GM12878 (cell line): ENCODE results near the gene OR2Z1. TPM values are rescaled to one million over a fixed set of nuclear protein-coding genes. Genes with fewer than 3 reads are reported as not detected.

Source experiments
- ATAC-seq: fragments of 200-7000 bp; cut with Tn5 transposase; 3 replicates; pipeline ENCODE4 v1.9.1; 2020; ENCODE audit warnings: mild to moderate bottlenecking, moderate library complexity
- BruUV-seq: library from RNA; stranded (reverse); fragments of 400-500 nt; replicated peaks from 2 replicates; lab custom pipeline; 2021; lab: Mats Ljungman, UMichigan
- CTCF ChIA-PET: fragments of 300-600 bp; sonication (Branson Sonifier 250); formaldehyde crosslinking; extraction: SDS; loops from one replicate; lab custom pipeline; 2021; ENCODE audit warnings: inconsistent platforms; lab: Yijun Ruan, JAX
- POLR2A ChIA-PET: fragments of 350-600 bp; formaldehyde crosslinking; extraction: SDS; loops from one replicate; lab custom pipeline; 2021; ENCODE audit warnings: inconsistent platforms; lab: Charles Lee
- RAD21 ChIA-PET: fragments of 300-600 bp; sonication (Branson Sonifier 250); formaldehyde crosslinking; loops from one replicate; lab custom pipeline; 2023; ENCODE audit warnings: antibody characterized with exemption; ENCODE audit not compliant: unreplicated experiment; lab: Charles Lee
- SMC1A ChIA-PET: fragments of 300-600 bp; sonication (Branson Sonifier 250); formaldehyde crosslinking; loops from one replicate; lab custom pipeline; 2023; ENCODE audit not compliant: unreplicated experiment, uncharacterized antibody; lab: Charles Lee
- DNase-seq: peaks from one replicate; pipeline ENCODE4 v3.0.0-alpha.2; 2011; ENCODE audit warnings: low read depth, low spot score
- FAIRE-seq: peaks from 3 replicates; lab custom pipeline; 2011; peaks lifted over from hg19 to GRCh38; lab: Jason Lieb, UNC
- H2AFZ ChIP-seq: 2 replicates; pipeline ENCODE4 v1.6.0; 2011; ENCODE audit warnings: low read depth, low read length, control low read depth; ENCODE audit not compliant: control insufficient read depth
- H3K27ac ChIP-seq: 2 replicates; pipeline ENCODE4 v1.5.1; 2011; ENCODE audit warnings: control low read depth; ENCODE audit not compliant: control insufficient read depth, insufficient read depth
- H3K27me3 ChIP-seq, 2 experiments: replicated peaks in 1 of 2; 2 replicates each; pipeline versions ENCODE4 v1.6.0 to v1.6.1; 2011; ENCODE audit warnings: low read length in 1 of 2; ENCODE audit not compliant: control insufficient read depth in 2 of 2, insufficient read depth in 2 of 2
- H3K36me3 ChIP-seq, 2 experiments: 2 replicates each; pipeline ENCODE4 v1.5.1; 2011; ENCODE audit warnings: low read length in 1 of 2; ENCODE audit not compliant: control insufficient read depth in 2 of 2, insufficient read depth in 2 of 2
- H3K4me1 ChIP-seq: 2 replicates; pipeline ENCODE4 v1.6.1; 2011; ENCODE audit warnings: mild to moderate bottlenecking, low read length, moderate library complexity, mixed read lengths; ENCODE audit not compliant: control insufficient read depth, insufficient read depth
- H3K4me2 ChIP-seq: 2 replicates; pipeline ENCODE4 v1.6.0; 2011; ENCODE audit warnings: control low read depth; ENCODE audit not compliant: control insufficient read depth, insufficient read depth
- H3K4me3 ChIP-seq: fragments of 200-600 bp; sonication (generic); 2 replicates; pipeline ENCODE4 v1.5.1; 2016
- H3K79me2 ChIP-seq: 2 replicates; pipeline ENCODE4 v1.6.0; 2011; ENCODE audit warnings: low read length; ENCODE audit not compliant: control insufficient read depth, insufficient read depth
- H3K9ac ChIP-seq: 2 replicates; pipeline ENCODE4 v1.8.0; 2011; ENCODE audit warnings: low read length, control low read depth, mixed read lengths; ENCODE audit not compliant: control insufficient read depth, insufficient read depth
- H3K9me3 ChIP-seq: replicated peaks from 3 replicates; pipeline ENCODE4 v1.5.1; 2011; ENCODE audit warnings: mild to moderate bottlenecking, low read length; ENCODE audit not compliant: control insufficient read depth, insufficient read depth
- H4K20me1 ChIP-seq: 2 replicates; pipeline ENCODE4 v1.6.0; 2011; ENCODE audit not compliant: control insufficient read depth, insufficient read depth
- ASH2L ChIP-seq: fragments of 300-600, 200-600 bp; sonication (generic); IDR thresholded peaks from 2 replicates; pipeline ENCODE4 v1.6.1; 2017; ENCODE audit warnings: low read depth, mild to moderate bottlenecking, borderline replicate concordance
- HCFC1 ChIP-seq: fragments of 150-350 bp; IDR thresholded peaks from 2 replicates; pipeline ENCODE4 v1.6.1; 2014; ENCODE audit warnings: low read length
- IRF4 ChIP-seq: IDR thresholded peaks from 2 replicates; pipeline ENCODE4 v1.6.1; 2011; ENCODE audit warnings: low read depth, low read length
- MEF2B ChIP-seq: fragments of 450-650 bp; IDR thresholded peaks from 2 replicates; pipeline ENCODE4 v1.6.1; 2018; ENCODE audit warnings: mild to moderate bottlenecking, moderate library complexity; ENCODE audit not compliant: partially characterized antibody, poor library complexity, severe bottlenecking
- MYC ChIP-seq: IDR thresholded peaks from 2 replicates; pipeline ENCODE4 v1.6.1; 2011; ENCODE audit warnings: mild to moderate bottlenecking, low read length, moderate library complexity, inconsistent platforms; ENCODE audit not compliant: insufficient read depth, insufficient replicate concordance, insufficient read length, severe bottlenecking
- NR2C1 ChIP-seq: fragments of 450-650 bp; IDR thresholded peaks from 2 replicates; pipeline ENCODE4 v1.6.1; 2017; ENCODE audit warnings: antibody characterized with exemption, mild to moderate bottlenecking, moderate library complexity
- PAX5 ChIP-seq: IDR thresholded peaks from 2 replicates; pipeline ENCODE4 v1.6.1; 2011; ENCODE audit warnings: low read depth, low read length, borderline replicate concordance
- POLR2AphosphoS5 ChIP-seq: IDR thresholded peaks from 2 replicates; pipeline ENCODE4 v1.6.1; 2011; ENCODE audit warnings: mild to moderate bottlenecking, low read length, inconsistent platforms
- SREBF2 ChIP-seq: IDR thresholded peaks from 2 replicates; pipeline ENCODE4 v1.6.1; 2012; ENCODE audit warnings: mild to moderate bottlenecking, low read length
- WGBS: methylation state at CpG from one replicate; pipeline ENCODE4 v1.1.6; 2016; ENCODE audit warnings: low lambda C conversion rate; ENCODE audit not compliant: insufficient replicate concordance, insufficient coverage; ENCODE audit errors: missing lambda C conversion rate; 5-methylcytosine and 5-hydroxymethylcytosine counted together
- in situ Hi-C: fragments of 300-500 bp; cut with MboI; formaldehyde crosslinking; loops from 9 replicates; pipeline ENCODE4 v1.14.3; 2018; ENCODE audit warnings: mixed read lengths
- intact Hi-C: fragments of 100-400 bp; cut with micrococcal nuclease; formaldehyde crosslinking; loops from one replicate; pipeline ENCODE4 v1.14.2; 2022; ENCODE audit not compliant: unreplicated experiment
- polyA plus RNA-seq, 11 experiments: library from polyadenylated mRNA; depleted of rRNA in 4 of 11; unstranded in 6 of 11; stranded (reverse) in 5 of 11; fragments of >200 nt; fragmentation: Nextera tagmentation in 4 of 11; fragmentation: Illumina TruSeq in 1 of 11; extraction: Ambion mirVana in 4 of 11; extraction: Trizol in 1 of 11; gene quantifications; 1 replicate in 1 of 11; 2 replicates in 10 of 11; pipeline versions ENCODE4 v1.2.1 to v1.2.3, GENCODE V29; 2011 to 2016; ENCODE audit warnings: inconsistent platforms in 2 of 11, missing spikeins in 2 of 11, low read depth in 1 of 11
- total RNA-seq, 4 experiments: library from RNA; depleted of rRNA in 3 of 4; stranded (reverse); fragments of >200 nt in 3 of 4; fragmentation: Illumina TruSeq in 1 of 4; extraction: Trizol in 1 of 4; gene quantifications; 2 replicates each; pipeline versions ENCODE4 v1.2.1 to v1.2.3, GENCODE V29; 2013 to 2021
- TF ChIP-seq, protein P1 (sequence below): IDR thresholded peaks from 2 replicates; pipeline ENCODE4 v1.6.1; 2012; ENCODE audit warnings: improper control_type of control experiment, low read depth, low read length; ENCODE audit not compliant: insufficient replicate concordance
- TF ChIP-seq, protein P2 (sequence below): IDR thresholded peaks from 2 replicates; pipeline ENCODE4 v1.6.1; 2012; ENCODE audit warnings: low read depth, low read length, improper control_type of control experiment

OR2Z1 gene
- total and polyA plus RNA-seq, 10 of the 15 experiments (the other 5 are each of a cell fraction or from before 2014, with no cell fraction given), result not detected

DNA sequence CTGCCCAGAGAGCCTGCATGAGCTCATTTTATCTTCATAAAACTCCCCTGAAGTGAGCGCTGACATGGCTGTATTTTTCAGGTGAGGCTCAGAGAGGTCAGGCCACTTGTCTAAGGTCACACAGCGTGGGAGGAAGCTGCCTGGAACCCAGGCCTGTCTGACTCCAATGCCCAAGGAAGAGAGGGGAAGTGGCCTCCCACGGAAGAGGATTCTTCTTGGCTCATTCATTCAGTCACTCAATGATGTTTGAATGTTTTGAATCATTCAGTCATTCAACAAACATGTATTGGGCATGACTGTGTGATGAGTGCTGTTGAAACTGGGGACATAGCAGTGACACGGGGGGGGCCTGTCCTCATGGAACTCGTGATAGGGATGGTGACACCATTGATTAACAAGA lies 34.9 kb upstream of the OR2Z1 start (continued):
- TF ChIP-seq, protein P1, sequence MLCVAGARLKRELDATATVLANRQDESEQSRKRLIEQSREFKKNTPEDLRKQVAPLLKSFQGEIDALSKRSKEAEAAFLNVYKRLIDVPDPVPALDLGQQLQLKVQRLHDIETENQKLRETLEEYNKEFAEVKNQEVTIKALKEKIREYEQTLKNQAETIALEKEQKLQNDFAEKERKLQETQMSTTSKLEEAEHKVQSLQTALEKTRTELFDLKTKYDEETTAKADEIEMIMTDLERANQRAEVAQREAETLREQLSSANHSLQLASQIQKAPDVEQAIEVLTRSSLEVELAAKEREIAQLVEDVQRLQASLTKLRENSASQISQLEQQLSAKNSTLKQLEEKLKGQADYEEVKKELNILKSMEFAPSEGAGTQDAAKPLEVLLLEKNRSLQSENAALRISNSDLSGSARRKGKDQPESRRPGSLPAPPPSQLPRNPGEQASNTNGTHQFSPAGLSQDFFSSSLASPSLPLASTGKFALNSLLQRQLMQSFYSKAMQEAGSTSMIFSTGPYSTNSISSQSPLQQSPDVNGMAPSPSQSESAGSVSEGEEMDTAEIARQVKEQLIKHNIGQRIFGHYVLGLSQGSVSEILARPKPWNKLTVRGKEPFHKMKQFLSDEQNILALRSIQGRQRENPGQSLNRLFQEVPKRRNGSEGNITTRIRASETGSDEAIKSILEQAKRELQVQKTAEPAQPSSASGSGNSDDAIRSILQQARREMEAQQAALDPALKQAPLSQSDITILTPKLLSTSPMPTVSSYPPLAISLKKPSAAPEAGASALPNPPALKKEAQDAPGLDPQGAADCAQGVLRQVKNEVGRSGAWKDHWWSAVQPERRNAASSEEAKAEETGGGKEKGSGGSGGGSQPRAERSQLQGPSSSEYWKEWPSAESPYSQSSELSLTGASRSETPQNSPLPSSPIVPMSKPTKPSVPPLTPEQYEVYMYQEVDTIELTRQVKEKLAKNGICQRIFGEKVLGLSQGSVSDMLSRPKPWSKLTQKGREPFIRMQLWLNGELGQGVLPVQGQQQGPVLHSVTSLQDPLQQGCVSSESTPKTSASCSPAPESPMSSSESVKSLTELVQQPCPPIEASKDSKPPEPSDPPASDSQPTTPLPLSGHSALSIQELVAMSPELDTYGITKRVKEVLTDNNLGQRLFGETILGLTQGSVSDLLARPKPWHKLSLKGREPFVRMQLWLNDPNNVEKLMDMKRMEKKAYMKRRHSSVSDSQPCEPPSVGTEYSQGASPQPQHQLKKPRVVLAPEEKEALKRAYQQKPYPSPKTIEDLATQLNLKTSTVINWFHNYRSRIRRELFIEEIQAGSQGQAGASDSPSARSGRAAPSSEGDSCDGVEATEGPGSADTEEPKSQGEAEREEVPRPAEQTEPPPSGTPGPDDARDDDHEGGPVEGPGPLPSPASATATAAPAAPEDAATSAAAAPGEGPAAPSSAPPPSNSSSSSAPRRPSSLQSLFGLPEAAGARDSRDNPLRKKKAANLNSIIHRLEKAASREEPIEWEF, result no peak
- TF ChIP-seq ASH2L (no peak), PAX5 (no peak), IRF4 (no peak)

DNA sequence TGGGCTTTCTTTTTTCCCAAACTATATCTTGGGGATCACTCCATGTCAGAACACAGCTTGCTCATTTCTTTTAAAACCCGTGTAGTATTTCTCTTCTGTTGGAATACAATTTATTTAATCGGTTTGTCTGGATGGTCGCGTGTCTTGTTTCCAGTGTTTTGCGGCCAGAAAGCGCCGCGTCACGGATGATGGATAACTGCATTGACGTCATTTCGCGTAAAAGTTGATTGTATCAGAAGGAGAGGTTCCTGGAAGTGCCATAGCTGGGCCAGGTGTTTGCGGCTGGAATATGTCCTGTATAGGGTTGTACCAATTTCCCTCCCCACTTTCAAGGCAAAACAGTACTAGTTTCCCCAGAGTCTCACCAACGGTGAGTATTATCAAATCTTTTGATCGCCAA lies 32.5 kb upstream of the OR2Z1 start:
- ChIA-PET RAD21 (no interaction called here), SMC1A (no interaction called here), POLR2A (no interaction called here), CTCF (interaction anchor here (1.2 kb wide), 1 partner anchor 115 kb away, joined by 4 read pairs; no protein-coding TSS in a partner anchor)
- no peak overlapping the region for H3K4me2 ChIP-seq
- FAIRE-seq (no peak), DNase-seq (no peak)
- H3K36me3 ChIP-seq, result no peaks in the 10 kb centered on the region
- WGBS, result 79% methylated on average over 15 of the region's 15 CpGs
- no TSS peak for BruUV-seq
- no peaks in the 10 kb centered on the region; the same call in 2 of the 3 replicates for H3K9me3 ChIP-seq
- H3K27me3 ChIP-seq, result no peaks in the 10 kb centered on the region
- H3K79me2 ChIP-seq, result no peaks in the 10 kb centered on the region
- in situ Hi-C loops, result no loop called here
- intact Hi-C loops, result no loop called here
- H3K27ac ChIP-seq, result no peak overlapping the region
- H3K4me3 ChIP-seq, result no peak overlapping the region
- TF ChIP-seq SREBF2 (no peak), MYC (no peak), POLR2AphosphoS5 (no peak), NR2C1 (no peak), PAX5 (no peak), MEF2B (no peak), HCFC1 (no peak)
- TF ChIP-seq, protein P2, sequence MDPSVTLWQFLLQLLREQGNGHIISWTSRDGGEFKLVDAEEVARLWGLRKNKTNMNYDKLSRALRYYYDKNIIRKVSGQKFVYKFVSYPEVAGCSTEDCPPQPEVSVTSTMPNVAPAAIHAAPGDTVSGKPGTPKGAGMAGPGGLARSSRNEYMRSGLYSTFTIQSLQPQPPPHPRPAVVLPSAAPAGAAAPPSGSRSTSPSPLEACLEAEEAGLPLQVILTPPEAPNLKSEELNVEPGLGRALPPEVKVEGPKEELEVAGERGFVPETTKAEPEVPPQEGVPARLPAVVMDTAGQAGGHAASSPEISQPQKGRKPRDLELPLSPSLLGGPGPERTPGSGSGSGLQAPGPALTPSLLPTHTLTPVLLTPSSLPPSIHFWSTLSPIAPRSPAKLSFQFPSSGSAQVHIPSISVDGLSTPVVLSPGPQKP, result no peak
- TF ChIP-seq, all 136 proteins: peak for 0
- no peaks in the 10 kb centered on the region for H3K4me1 ChIP-seq
- no peaks in the 10 kb centered on the region for H4K20me1 ChIP-seq
- ATAC-seq, result no peak
- no peak overlapping the region for H3K9ac ChIP-seq
- no peak overlapping the region for H2AFZ ChIP-seq
